GM12891 (cell line): Measurements from ENCODE around the gene SPTBN5.

Experiments used
- PAX5 ChIP-seq: IDR thresholded peaks from 2 replicates; pipeline ENCODE4 v1.6.1; 2011; ENCODE audit warnings: low read length, moderate library complexity, mild to moderate bottlenecking; ENCODE audit not compliant: insufficient read depth, severe bottlenecking
- POLR2A ChIP-seq: IDR thresholded peaks from 2 replicates; pipeline ENCODE4 v1.6.1; 2011; ENCODE audit warnings: low read depth, low read length, control low read depth
- POLR2AphosphoS5 ChIP-seq: IDR thresholded peaks from 2 replicates; pipeline ENCODE4 v1.6.1; 2011; ENCODE audit warnings: low read depth, low read length, control low read depth
- POU2F2 ChIP-seq: IDR thresholded peaks from 2 replicates; pipeline ENCODE4 v1.6.1; 2011; ENCODE audit warnings: low read depth, mild to moderate bottlenecking, control low read depth, low read length, moderate library complexity
- TAF1 ChIP-seq: IDR thresholded peaks from 2 replicates; pipeline ENCODE4 v1.6.1; 2011; ENCODE audit warnings: low read depth, low read length, control low read depth

DNA sequence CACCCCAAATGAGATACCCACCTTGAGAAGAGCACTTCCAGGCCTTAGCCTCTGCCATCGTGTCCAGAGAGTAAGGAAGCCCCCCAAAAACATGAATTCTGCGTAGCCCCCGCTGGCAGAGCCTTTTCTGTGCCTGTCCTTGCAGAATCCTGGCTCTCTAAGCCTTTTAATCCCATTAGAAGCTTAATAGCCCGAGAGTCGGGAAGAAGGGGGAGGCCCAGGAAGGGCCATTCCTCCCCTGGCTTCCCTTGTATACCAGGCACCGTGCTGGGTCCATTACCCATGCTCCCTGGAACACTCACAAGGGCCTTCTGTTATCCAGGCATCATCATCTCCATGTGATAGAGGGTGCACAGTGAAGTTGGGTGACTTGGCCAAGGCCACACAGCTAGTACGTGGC, 7.1 kb downstream of the SPTBN5 start:
- no peak for TF ChIP-seq POLR2A
- no peak for TF ChIP-seq TAF1
- no peak for TF ChIP-seq POLR2AphosphoS5
- no peak for TF ChIP-seq PAX5
- TF ChIP-seq POU2F2, result no peak
